DMS 273 (cell line): ENCODE measurements around the gene ITSN1.
"Not testable (repeated sequence)": the region's sequence is repeated elsewhere in the genome, so short reads cannot be mapped to it uniquely, and the experiment has no call there.

ENCODE experiments used
- DNase-seq: peaks from one replicate; lab custom pipeline; 2025; ENCODE audit not compliant: unreplicated experiment; lab: John Stamatoyannopoulos, UW

The ITSN1 gene

DNA sequence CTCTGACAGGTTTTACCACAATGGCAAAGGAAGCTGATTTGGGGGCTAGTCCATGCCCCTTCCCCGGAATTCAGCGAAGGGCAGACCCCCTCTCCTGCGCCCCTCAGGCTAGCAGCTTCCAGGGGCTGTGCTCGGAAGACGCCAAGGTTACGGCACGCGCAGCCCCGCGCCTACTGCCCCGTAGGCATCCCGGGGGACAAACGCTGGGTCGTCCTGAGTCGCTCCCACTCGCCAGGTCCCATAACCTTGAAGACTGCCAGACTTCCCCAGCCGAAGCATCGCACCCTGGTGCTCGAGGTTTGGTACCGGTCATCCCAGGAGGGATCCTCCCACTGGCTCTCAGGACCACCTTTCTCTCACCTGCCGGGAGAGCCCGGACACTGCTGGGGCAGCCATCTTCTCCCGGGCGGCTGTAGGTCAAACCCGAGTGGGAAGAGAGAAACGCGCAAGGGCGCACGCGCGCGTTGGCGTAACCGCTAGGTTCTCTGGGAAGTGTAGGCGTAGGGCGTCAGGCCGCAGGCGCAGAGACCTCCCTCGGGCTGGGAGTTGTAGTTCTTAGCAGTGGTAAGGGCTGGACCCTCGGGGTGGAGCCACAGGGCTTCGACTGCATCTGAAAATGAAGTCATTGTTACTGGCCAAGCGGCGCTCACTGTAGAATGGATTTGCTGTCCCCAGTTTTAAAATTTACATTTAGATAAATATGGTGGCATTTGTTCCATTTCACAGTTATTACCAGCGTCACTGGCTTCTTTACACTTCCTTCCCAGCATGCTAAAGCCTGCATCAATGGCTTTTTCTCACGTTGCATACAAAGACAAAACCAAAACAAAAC, 273.3 kb downstream of the ITSN1 start, which contains the start of gene ATP5PO:
TSS of gene ATP5PO (minus strand) at position 437 of the 832 bp plus-strand sequence. CDS start at position 396, 41 bp downstream.
- peak; percentile 99 for DNase-seq

GRCh38 chr21:33916200-33916567, 273.9 kb downstream of the ITSN1 start:
- no peak for DNase-seq

DNA sequence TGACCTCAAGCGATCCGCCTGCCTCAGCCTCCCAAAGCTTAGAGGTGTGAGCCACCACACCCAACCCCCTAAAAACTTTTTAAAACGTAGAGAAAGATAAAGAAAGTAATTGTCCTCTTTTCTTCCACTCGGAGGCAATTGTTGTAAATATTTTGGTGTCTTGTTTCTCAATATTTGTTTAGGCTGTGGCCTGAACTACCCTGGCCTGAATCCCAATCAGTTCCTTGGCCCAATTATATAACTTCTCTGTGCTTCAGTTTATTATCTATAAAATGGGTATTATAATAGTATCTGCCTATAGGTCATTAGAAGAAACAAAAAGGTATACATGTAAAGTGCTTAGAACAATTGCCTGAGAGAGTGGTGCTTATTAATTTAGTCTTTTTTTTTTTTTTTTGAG, 275.1 kb downstream of the ITSN1 start:
- DNase-seq: no peak

DNA sequence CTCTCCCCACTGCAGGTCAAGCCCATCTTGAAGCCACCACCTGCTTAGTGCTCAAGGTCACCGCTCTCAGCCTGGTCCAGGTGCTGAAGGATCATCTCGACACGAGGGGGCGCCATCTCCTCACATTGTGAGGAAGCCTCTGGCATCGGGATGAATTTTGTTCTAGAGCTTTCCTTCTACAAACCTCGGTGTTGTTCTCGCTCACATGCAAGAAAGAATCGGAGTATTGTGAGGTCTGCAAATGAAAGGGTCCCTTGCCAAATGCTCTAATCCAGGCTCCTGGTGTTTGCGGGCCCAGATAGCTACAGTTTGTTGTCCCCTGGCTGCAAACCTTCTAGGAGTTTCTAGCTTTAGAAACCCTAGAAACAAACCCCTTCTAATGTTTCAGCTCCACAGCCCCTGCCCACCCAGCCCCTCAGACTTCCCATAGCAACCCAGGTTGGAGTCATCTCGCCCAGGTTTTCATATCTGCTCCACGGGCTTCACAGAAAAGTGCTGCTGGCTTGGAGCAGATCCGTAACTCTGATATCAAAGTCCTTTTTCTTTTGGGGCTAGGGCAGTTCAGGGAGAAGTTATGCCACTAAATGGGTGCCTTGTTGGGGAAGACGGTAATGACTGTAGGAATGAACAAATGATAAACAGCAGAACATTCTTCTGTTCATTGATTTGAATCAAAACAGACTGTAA, 281.9 kb downstream of the ITSN1 start:
- DNase-seq: peak; percentile 92

GRCh38 chr21:33924766-33925100, 282.4 kb downstream of the ITSN1 start:
- DNase-seq: peak; percentile 65

DNA sequence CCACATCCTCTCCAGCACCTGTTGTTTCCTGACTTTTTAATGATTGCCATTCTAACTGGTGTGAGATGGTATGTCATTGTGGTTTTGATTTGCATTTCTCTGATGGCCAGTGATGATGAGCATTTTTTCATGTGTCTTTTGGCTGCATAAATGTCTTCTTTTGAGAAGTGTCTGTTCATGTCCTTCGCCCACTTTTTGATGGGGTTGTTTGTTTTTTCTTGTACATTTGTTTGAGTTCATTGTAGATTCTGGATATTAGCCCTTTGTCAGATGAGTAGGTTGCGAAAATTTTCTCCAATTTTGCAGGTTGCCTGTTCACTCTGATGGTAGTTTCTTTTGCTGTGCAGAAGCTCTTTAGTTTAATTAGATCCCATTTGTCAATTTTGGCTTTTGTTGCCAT, 283.9 kb downstream of the ITSN1 start:
- not testable (repeated sequence) for DNase-seq

GRCh38 chr21:33931052-33931798, 288.9 kb downstream of the ITSN1 start:
- peak; percentile 37 for DNase-seq

GRCh38 chr21:33931799-33932390, 289.6 kb downstream of the ITSN1 start:
- DNase-seq: peak; percentile 17

- no peak for DNase-seq
These were observed 290.4 kb downstream of the ITSN1 start for GRCh38 chr21:33932731-33933130.

GRCh38 chr21:33936301-33937038, 294.2 kb downstream of the ITSN1 start:
- DNase-seq: no peak

DNA sequence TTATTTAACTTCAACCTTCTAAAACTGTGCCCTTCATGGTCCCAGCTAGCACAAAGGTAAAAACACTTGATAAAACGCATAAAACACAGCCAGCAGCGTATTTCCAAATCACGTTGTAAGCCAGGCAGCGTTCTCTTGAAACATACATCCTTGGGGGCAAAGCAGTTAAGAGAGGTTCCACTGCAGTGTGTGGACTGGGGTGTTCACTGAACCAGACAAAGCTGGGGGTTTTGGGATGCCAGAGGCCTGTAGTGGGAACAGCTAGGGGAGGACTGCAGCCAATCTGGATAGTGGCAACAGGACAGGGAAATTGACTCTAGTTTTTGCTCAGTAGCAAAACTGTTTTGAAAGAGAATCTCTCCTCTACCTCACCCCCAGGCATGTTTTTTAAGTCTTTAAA, 294.8 kb downstream of the ITSN1 start:
- no peak for DNase-seq

- no peak for DNase-seq
These were observed 295.6 kb downstream of the ITSN1 start for GRCh38 chr21:33937931-33938339.

- DNase-seq: no peak
These were observed 296.1 kb downstream of the ITSN1 start for GRCh38 chr21:33938381-33938780.

DNA sequence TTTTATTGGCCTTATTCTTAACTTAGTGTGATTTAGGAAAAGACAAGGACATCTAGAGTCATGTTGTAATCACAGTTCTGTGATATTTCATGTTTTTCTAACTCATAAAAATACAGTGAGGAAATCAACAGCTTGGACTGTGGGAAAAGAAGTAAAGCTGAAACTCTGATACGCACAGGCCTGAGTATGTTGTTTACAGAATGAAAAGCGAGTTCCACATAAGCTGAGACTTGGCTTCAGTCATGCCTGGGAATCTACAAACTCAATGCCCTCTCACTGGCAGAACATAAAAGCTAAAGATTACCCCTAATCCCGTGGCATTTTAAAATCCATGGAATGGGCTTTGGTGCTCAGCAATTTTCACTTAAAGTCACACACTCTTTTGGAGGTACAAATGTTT, 296.9 kb downstream of the ITSN1 start:
- no peak for DNase-seq

DNA sequence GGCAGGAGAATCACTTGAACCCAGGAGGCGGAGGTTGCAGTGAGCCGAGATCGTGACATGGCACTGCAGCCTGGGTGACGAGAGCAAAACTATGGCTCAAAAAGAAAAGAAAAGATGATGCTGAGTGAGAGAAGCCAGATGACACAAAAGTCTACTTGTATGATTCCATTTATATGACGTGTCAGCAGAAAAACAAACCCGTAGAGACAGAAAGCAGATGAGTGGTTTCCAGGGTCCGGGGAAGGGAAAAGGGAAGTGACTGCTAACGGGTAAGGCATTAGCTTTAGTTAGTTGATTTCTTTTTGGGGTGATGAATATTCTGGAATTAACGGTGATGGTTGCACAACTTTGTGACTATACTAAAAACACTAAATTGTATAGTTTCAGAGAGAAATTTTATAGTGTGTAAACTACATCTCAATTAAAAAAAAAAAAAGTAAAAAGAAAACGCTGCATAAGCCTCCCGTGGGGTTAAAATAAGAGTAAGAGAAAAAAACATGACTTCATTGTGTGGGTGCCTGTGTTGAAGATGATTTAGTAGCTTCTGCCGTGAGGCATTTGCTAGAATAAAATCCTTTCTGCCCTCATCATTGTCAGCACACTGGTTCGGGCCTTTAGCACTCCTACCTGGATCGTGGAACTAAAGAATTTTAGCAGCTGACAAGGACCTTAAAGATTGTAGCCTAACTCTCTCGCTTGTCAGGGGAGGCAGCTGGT, 298.0 kb downstream of the ITSN1 start:
- no peak for DNase-seq

GRCh38 chr21:33940881-33941245, 298.6 kb downstream of the ITSN1 start:
- DNase-seq: peak; percentile 14

- DNase-seq: no peak
These were observed 300.1 kb downstream of the ITSN1 start for GRCh38 chr21:33942426-33942825.

- DNase-seq: no peak
These were observed 301.0 kb downstream of the ITSN1 start for GRCh38 chr21:33943293-33943692.

DNA sequence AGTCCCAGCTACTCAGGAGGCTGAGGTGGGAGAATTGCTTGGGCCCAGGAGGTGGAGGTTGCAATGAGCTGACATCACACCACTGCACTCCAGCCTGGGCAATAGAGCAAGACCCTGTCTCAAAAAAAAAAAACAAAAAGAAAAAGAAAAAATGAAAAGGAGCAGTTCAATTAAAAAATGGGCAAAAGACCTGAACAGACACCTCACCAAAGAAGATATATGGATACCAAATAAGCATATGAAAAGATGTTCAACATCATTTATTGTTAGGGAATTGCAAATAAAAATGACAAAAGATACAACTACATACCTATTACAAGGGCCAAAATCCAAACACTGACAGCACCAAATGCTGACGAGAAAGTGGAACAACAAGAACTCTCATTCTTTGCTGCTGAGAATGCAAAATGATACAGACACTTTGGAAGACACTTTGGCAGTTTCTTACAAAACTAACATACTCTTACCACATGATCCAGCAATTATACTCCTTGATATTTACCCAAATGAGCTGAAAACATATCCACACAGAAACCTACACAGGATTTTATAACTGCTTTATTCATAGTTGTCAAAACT, 302.0 kb downstream of the ITSN1 start:
- no peak for DNase-seq
